Parathyroid adenoma (tissue), 2 donors: Measurements from ENCODE around the gene CDC14B.

Source experiments
- H2AFZ ChIP-seq: fragments of 300-600 bp; sonication (generic); one replicate; pipeline ENCODE4 v1.7.0; 2017; ENCODE audit warnings: antibody characterized with exemption, mild to moderate bottlenecking
- H3K27ac ChIP-seq: fragments of 300-600 bp; sonication (generic); one replicate; pipeline ENCODE4 v1.7.0; 2017
- H3K27me3 ChIP-seq: fragments of 300-600 bp; sonication (generic); one replicate; pipeline ENCODE4 v1.7.0; 2017; ENCODE audit warnings: low read length; ENCODE audit not compliant: control insufficient read depth, insufficient read depth
- H3K36me3 ChIP-seq: fragments of 300-600 bp; sonication (generic); one replicate; pipeline ENCODE4 v1.7.0; 2017; ENCODE audit warnings: low read length; ENCODE audit not compliant: control insufficient read depth, insufficient read depth
- H3K4me1 ChIP-seq: fragments of 300-600 bp; sonication (generic); one replicate; pipeline ENCODE4 v1.7.0; 2017; ENCODE audit warnings: control low read depth
- H3K4me2 ChIP-seq: fragments of 300-600 bp; sonication (generic); one replicate; pipeline ENCODE4 v1.7.0; 2017; ENCODE audit warnings: low read length
- H3K4me3 ChIP-seq: fragments of 300-600 bp; sonication (generic); one replicate; pipeline ENCODE4 v1.7.0; 2017; ENCODE audit warnings: low read depth, low read length
- H3K79me2 ChIP-seq: fragments of 300-600 bp; sonication (generic); one replicate; pipeline ENCODE4 v1.7.0; 2017; ENCODE audit warnings: control low read depth
- H3K9ac ChIP-seq: fragments of 300-600 bp; sonication (generic); one replicate; pipeline ENCODE4 v1.7.0; 2017; ENCODE audit warnings: mild to moderate bottlenecking
- H3K9me3 ChIP-seq: fragments of 300-600 bp; sonication (generic); one replicate; pipeline ENCODE4 v1.7.0; 2017; ENCODE audit warnings: low read length; ENCODE audit not compliant: control insufficient read depth
- TF ChIP-seq, protein P1 (sequence below): fragments of 300-600 bp; sonication (generic); IDR thresholded peaks from one replicate; pipeline ENCODE4 v1.7.0; 2017; ENCODE audit warnings: antibody characterized with exemption, mild to moderate bottlenecking
- donor health status: primary hyperparathyroidism.

Gene CDC14B

DNA sequence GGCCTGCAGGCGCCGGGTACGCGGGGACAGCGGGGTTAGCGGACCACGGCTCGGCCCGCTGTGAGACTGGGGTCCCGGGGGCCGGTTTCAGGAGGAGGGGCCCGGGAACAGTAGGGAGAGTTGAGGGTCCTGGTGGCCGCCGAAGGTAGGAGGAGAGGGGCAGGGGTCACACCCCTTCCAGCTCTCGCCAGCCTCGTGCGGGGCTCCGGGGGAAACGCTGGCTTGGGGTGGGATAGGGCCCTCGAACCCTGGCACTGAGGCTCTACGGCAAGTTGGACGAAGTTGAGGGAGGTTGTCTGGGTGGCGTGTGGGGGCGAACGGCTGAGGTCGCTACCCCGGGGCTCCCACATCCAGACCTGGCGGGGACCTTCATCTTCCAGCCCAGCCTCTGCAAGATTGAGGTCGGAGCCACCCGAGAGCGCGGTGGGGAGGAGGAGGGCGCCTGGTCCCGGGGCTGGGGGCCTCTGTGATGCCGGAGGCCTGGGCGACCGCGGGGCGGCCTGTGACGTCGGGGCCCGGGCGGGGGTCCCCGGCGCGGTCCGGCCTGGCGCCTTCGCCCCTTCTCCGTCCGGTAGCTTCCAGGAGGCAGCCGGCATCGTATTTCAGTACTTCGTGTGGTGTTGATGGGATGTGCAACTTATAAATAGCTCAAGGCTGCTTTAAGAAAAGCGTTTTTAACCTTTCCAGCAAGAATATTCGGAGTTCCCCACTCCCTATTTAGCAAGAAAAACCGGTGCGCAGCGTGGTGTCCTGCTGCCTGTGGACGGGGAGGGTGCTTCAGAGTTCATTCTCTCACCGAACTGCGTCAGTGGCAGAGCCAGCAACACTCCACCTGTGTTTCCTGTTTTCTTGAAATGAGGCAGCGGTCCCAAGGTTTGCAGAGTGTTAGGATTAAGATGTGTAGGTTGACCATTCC lies 168.8 kb downstream of the CDC14B start:
- Histone ChIP-seq H3K4me1 (no peaks in the 10 kb centered on the region), H3K4me2 (peak overlapping the region; percentile 78), H3K36me3 (no peaks in the 10 kb centered on the region), H2AFZ (peak overlapping the region; percentile 57), H3K9me3 (no peaks in the 10 kb centered on the region), H3K79me2 (no peaks in the 10 kb centered on the region), H3K4me3 (peak overlapping the region; percentile 54), H3K27me3 (no peaks in the 10 kb centered on the region), H3K27ac (no peak overlapping the region), H3K9ac (no peak overlapping the region)
- TF ChIP-seq, protein P1, sequence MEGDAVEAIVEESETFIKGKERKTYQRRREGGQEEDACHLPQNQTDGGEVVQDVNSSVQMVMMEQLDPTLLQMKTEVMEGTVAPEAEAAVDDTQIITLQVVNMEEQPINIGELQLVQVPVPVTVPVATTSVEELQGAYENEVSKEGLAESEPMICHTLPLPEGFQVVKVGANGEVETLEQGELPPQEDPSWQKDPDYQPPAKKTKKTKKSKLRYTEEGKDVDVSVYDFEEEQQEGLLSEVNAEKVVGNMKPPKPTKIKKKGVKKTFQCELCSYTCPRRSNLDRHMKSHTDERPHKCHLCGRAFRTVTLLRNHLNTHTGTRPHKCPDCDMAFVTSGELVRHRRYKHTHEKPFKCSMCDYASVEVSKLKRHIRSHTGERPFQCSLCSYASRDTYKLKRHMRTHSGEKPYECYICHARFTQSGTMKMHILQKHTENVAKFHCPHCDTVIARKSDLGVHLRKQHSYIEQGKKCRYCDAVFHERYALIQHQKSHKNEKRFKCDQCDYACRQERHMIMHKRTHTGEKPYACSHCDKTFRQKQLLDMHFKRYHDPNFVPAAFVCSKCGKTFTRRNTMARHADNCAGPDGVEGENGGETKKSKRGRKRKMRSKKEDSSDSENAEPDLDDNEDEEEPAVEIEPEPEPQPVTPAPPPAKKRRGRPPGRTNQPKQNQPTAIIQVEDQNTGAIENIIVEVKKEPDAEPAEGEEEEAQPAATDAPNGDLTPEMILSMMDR = no peak
